Tibial nerve (tissue), 3 donors: ENCODE results near the gene KSR2.

Experiments used
- CTCF ChIP-seq, 5 experiments: fragments of 200-600 bp in 3 of 5; fragments of 450-650 bp in 2 of 5; sonication (generic) in 3 of 5; IDR thresholded peaks; one replicate each; pipeline ENCODE4 v1.5.1; 2016 to 2019; ENCODE audit warnings: antibody characterized with exemption in 5 of 5, mild to moderate bottlenecking in 3 of 5, moderate library complexity in 2 of 5
- POLR2A ChIP-seq, 2 donors: fragments of 450-650 bp; IDR thresholded peaks; one replicate each; pipeline ENCODE4 v1.6.1; 2017; ENCODE audit warnings: antibody characterized with exemption in 2 of 2, mild to moderate bottlenecking in 2 of 2, moderate library complexity in 2 of 2

- TF ChIP-seq CTCF (IDR thresholded peaks at IDR 0.05): no peak
- no peak for TF ChIP-seq POLR2A (IDR thresholded peaks at IDR 0.05)
These were observed 147.2 kb downstream of the KSR2 start for GRCh38 chr12:117821480-117822175.
